Esophagus squamous epithelium (tissue), 4 donors: ENCODE measurements around the gene TRNP1.

ENCODE experiments used
- POLR2A ChIP-seq, 4 donors: fragments of 450-650 bp; IDR thresholded peaks; one replicate each; pipeline ENCODE4 v1.6.1; 2017; ENCODE audit warnings: antibody characterized with exemption in 4 of 4, mild to moderate bottlenecking in 4 of 4, moderate library complexity in 3 of 4
- TF ChIP-seq, protein P1 (sequence below), 6 experiments: fragments of 450-650 bp in 4 of 6; fragments of 200-600 bp in 2 of 6; sonication (generic) in 2 of 6; IDR thresholded peaks; one replicate each; pipeline ENCODE4 v1.5.1; 2016 to 2019; ENCODE audit warnings: antibody characterized with exemption in 6 of 6, mild to moderate bottlenecking in 4 of 6, moderate library complexity in 4 of 6

DNA sequence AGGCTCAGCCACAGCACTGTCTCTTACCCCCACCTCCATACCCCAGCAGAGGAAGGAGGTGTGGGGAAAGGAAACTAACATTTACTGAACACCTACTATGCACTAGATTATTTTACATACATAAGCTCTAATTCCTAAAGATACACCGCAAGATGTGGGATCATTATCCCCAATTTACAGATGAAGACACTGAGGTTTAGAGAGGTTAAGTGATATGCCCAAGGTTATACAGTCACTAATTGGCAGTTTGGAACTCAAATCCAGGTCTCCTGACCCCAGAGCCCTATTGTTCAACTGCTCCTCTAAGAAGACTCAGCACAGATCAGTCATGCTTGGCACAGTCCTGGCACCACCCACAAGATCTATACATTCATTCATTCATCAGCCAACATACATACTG, 22.9 kb downstream of the TRNP1 start:
- TF ChIP-seq POLR2A (IDR thresholded peaks at IDR 0.05), result no peak
- TF ChIP-seq, protein P1, sequence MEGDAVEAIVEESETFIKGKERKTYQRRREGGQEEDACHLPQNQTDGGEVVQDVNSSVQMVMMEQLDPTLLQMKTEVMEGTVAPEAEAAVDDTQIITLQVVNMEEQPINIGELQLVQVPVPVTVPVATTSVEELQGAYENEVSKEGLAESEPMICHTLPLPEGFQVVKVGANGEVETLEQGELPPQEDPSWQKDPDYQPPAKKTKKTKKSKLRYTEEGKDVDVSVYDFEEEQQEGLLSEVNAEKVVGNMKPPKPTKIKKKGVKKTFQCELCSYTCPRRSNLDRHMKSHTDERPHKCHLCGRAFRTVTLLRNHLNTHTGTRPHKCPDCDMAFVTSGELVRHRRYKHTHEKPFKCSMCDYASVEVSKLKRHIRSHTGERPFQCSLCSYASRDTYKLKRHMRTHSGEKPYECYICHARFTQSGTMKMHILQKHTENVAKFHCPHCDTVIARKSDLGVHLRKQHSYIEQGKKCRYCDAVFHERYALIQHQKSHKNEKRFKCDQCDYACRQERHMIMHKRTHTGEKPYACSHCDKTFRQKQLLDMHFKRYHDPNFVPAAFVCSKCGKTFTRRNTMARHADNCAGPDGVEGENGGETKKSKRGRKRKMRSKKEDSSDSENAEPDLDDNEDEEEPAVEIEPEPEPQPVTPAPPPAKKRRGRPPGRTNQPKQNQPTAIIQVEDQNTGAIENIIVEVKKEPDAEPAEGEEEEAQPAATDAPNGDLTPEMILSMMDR (IDR thresholded peaks at IDR 0.05), result no peak
